ENCODE results near the gene TSC2.
"Not testable (repeated sequence)": the region's sequence is repeated elsewhere in the genome, so short reads cannot be mapped to it uniquely, and the experiment has no call there.

Gene TSC2

DNA sequence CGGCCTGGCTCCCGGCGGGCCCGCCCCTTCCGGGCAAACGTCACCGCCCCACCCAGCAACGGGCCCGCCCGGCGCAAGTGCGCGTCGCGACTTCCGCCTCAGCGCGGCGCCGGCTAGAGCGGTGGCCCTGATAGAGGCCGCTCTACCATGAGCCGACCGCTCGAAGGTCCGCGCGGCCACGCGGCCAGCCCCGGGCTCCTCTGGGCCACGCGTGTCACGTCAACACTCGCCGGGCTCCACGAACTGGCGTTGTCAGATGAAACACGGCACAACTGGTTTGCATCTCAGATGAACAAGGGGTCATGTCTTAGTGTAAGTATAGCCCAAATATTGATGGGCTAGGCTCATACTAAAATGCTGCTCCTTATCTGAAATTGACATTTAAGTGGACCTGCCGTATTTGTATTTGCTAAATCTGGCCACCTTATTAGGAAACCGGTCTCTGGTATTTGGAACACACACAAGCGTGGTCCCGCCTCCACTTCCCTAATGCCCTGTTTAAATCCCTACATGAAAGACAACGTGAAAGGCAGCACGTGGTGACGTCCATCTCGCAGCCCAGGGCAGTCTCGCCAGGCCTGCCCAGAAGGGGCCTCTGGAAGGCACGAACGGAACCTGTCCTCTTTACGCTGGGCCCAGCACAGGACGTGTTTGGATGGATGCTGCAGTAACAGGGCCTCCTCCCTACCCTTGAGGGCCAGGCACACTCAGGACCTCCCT lies 37.8 kb upstream of the TSC2 start, which contains the start of gene ZNF598:
Gene ZNF598 (minus strand): TSS at position 31 of the 720 bp plus-strand sequence.
- DNase-seq: peak; percentile 84 to 92

DNA sequence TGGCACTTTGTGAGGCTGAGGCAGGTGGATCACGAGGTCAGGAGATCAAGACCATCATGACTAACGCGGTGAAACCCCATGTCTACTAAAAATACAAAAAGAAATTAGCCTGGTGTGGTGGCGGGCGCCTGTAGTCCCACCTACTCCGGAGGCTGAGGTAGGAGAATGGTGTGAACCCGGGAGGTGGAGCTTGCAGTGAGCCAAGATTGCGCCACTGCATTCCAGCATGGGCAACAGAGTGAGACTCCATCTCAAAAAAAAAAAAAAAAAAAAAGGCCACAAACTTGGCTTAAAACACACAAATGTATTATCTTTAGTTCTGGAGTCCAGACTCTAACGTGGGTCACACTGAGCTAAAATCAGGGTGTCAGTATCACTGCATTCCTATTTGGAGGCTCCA lies 36.1 kb upstream of the TSC2 start:
- not testable (repeated sequence) for DNase-seq

DNA sequence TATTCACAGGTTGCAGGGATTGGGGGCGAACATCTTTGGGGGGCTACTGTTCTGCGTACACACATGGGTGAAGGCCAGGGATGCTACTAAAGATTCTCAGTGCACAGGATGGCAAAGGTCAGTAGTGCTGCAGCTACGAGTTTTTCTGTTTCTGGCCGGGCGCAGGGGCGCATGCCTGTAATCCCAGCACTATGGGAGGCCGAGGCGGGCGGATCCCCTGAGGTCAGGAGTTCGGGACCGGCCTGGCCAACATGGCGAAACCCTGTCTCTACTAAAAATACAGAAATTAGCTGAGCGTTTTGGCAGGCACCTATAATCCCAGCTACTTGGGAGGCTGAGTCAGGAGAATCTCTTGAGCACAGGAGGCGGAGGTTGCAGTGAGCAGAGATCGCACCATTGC lies 34.3 kb upstream of the TSC2 start:
- DNase-seq: no peak

DNA sequence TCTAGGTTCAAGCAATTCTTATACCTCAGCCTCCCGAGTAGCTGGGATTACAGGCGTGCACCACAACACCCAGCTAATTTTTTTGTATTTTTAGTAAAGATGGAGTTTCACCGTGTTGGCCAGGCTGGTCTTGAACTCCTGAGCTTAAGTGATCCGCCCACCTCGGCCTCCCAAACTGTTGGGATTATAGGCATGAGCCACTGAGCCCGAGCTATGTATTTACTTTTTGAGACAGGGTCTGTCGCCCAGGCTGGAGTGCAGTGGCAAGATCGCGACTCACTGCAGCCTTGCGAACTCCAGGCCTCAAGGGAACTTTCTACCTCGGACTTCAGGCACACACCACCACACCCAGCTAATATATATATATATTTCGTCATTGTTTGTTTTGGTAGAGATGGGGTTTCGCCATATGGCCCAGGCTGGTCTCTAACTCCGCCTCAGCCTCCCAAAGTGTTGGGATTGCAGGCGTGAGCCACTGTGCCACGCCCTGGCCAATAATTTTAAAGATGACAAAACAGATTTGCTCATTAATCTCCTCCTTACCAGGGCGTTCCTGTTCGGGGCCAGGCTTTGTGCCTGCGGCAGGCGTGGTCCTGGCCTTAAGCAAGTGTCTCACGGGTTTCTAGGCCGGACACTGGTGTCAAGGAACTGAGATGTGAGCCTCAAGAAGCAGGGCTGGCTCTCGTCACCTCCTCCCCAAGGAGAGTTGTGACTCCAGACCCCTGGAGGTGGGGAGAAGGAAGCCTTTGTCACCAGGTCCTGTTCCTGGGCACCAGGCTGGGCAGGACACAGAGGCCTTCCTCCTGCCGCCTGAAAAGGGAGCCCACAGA lies 32.5 kb upstream of the TSC2 start:
- DNase-seq: peak; percentile 79 to 93

DNA sequence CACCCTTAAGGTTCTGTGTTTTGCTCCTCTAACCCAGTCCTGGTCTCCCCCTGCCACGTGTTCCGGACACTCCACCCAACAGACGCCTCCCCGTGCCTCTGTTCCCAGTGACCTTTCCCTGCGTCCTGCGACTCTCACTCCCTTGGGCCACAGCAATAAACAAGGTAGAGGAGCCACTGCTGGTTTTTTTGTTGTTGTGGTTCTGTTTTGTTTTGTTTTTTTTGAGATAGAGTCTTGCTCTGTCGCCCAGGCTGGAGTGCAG lies 31.9 kb upstream of the TSC2 start:
- DNase-seq: no peak

DNA sequence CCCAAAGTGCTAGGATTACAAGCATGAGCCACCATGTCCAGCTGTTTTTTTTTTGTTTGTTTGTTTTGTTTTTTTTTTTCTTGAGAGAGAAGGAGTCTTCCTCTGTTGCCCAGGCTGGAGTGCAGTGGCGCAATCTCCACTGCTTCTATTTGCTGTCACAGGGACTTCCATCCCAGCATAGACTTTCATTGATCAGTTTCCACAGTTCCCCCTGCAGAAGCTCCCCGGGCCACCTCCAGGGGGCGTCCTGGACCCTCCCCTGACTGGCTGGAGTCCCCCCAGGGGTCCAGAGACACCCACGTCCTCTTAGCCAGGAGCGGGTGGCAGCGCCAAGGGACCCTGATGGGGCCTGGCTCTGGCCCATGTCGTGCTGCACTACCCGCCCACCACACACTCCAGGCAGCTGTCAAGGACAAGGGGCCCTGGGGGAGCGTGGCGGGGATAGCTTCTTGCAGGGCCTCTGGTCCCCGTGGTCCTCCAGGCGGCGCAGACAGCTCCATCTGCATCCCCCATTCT lies 31.3 kb upstream of the TSC2 start:
- no peak for DNase-seq

DNA sequence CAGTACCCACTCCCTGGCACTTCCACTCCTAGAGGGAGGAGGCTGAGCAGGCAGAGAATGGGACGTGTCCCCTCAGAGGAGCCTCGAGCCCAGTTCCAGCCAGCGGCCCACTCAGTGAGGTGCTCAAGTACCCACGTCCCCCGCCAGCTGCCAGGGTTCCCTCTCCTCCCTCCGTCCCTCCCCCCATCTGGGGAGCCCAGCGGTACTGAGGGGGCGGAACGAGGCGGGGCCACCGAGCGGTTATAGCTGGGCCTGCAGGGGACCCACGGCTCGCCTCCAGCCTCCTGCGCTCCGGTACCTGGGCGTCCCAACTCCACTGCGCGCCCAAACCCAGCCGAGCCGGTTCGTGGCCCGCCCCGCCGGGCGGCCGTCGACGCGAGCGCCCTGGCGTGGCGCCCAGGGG lies 28.3 kb upstream of the TSC2 start, which contains the start of gene NPW:
Gene NPW (plus strand): TSS at position 268 of the 403 bp plus-strand sequence.
- DNase-seq: no peak

DNA sequence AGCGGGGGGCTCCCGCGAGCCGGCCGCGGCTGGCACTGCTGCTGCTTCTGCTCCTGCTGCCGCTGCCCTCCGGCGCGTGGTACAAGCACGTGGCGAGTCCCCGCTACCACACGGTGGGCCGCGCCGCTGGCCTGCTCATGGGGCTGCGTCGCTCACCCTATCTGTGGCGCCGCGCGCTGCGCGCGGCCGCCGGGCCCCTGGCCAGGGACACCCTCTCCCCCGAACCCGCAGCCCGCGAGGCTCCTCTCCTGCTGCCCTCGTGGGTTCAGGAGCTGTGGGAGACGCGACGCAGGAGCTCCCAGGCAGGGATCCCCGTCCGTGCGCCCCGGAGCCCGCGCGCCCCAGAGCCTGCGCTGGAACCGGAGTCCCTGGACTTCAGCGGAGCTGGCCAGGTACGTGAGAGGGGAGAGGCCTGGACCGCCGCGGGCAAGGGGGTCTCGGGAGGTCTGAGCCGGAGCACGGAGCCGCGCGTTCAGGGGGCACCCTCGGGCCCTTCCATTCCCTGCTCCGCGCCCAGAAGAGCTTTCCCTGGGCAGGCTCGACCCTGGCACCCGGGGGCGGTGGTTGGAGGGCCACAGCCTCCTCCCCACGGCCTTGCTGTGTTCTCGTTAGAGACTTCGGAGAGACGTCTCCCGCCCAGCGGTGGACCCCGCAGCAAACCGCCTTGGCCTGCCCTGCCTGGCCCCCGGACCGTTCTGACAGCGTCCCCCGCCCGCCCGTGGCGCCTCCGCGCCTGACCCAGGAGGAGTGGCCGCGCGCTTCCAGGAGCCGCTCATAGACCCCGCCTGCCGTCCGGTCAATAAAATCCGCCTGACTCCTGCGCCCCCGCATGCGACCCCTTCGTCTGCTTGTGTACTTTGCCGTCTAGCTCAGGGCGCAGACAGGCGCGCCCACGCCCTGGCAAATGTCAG lies 27.6 kb upstream of the TSC2 start:
- peak in 1 of 2 donors; percentile 4 for DNase-seq

DNA sequence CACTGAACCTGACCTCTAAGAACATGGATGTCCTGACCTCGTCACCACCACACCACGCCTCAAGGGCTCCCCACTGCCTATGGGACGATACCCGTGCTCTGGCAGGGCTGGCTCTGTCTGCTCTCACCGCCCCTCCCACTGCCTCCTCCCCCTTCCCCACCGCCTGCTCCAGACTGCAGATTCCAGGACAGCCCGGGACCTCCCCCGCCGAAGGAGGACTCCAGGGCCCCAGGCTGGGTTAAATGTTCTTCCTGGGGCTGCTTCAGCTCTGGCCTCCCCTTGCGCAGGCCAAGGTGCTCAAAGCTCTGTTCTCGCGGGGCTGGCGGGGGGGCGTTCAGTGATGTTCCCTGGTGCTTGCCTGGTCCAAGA lies 25.1 kb upstream of the TSC2 start:
- DNase-seq: peak in 1 of 2 donors; percentile 30

DNA sequence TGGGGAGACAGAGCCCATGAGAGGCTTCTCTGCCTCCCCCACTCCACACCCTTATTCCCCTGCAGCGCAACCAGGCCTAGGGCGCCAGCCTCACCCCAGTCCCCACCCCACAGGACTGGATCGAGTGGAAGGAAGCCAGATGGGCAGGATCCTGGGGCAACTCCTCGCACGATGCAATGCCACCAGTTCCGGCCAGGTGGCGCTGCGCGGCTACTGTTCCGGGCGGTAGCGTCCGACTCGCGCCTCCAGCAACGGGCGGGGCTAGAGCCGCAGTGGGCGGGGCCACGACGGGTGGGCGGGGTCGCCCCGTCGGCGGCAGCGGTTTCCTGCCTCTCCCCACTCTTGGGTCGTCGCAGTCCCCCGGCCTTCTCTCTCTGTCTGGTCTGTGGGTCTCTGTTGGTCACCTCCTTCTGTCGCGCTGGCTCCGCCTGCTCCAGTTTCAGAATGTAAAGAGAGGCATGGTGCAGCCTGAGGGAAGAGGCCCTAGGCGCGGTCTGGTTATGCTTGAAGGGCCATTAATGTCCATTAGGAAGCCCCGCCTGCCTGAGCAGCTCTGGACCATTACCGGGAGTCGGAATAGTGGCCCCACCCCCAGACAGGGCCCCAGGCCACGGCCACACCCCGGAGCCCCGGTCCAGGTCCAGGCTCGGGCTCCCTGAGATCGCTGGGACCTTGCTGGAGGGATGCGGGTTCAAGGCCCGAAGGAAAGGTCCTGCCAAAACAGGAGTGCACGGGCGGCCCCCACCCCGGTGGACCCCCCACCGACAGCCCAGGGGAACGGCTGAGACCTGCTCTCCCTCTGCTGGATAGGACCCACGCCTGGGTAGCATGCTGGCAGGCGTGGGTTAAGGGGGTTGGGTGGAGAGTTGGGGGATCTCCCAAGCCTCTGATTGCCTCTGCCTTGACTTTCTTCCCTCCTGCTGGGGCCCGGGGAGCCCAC lies 24.4 kb upstream of the TSC2 start:
- DNase-seq: peak; percentile 92 to 93

DNA sequence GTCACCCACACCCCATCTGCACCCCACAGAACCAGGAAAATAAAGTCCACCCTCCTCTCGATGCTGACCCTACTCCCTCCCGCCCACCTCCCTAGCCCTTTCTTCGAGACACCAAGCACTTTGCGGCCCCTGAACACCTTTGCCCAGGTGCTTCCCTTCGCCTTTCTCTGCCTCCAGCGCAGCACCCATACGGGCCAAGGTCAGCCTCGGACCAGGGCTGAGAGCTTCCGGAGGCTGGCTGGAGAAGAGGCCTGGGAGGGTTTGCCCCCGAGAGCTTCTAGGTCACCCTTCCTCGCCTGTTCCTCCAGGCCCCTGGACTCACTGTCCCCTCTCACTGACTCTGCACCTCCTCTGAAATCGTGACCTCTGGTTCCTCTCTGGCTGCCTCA lies 23.8 kb upstream of the TSC2 start:
- DNase-seq: no peak

DNA sequence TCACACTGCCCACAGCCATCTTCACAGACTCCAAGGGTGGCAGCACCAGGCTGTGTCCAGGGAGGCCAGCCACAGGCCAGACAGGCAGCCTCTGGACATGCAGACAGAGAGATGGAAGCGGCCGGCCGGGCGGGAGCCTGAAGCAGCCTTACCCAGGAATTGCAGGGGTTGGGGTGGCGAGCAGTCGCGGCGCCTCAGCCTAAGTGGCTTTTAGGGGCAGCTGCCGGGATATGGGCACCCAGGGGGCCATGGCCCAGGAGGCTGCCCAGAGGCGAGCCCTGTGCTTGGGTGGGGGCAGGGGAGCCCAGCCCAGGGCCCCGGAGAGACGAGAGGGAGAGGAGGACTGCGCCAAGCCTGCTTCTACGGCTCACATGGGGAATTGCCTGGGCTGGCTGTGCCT lies 22.5 kb upstream of the TSC2 start:
- DNase-seq: no peak

DNA sequence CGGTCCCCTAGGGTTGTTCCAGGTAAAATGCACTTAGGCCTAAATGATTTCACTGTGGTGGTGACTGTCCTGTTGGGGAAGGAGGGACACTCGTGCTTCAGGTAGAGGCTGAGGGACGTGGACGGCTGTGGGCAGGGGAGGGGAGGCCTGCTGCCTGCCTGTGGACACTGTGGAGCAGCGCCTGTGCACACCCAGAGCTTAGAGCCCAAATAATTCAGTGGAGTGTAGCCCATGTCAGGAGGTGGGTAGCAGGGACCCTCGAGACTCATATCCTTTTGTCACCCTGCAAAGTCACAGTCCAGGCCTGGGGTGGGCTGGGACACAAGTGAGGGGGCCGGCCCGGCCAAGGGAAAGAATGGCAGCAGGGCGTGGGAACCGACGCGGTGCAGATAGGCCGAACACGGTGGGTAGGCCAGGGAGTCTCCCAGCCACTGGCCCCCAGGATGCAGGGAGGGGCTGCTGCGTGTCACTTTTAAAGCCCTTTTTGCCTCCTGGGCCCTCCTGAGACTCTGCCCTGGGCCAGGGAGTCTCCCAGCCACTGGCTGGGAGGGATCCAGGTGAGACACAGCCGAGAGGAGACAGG lies 21.8 kb upstream of the TSC2 start:
- DNase-seq: no peak

DNA sequence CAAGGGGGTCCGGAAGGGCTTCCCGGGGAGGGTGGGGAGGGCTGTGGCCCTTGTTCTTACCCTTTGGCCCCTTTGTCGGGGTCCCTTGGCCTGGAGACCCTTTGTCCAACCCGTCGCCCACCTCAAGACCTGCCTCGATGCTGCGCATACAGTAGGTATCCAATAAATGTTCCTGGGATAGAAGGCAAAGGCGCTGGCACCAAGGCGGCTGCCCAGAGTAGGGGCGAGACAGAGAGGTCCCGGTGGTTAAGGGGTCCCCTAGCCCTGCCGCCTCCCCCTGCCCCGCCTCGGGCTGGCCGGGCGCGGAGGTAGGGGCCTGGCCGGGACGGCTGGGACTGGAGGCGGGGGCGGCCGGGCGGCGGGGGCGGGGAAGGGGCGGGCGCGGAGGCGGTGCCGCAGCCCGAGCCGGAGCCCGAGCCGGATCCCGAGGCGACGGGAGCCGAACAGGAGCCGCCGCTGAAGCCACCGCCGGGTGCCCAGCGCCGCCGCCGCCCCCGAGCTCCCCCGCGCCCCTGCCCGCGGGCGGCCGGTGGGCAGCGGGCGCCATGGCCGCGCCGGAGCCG lies 21.2 kb upstream of the TSC2 start, which contains the start of gene NHERF2:
Gene NHERF2 (plus strand): TSS at position 442 of the 563 bp plus-strand sequence. CDS start 104 bp downstream, at position 546.
- DNase-seq: no peak

DNA sequence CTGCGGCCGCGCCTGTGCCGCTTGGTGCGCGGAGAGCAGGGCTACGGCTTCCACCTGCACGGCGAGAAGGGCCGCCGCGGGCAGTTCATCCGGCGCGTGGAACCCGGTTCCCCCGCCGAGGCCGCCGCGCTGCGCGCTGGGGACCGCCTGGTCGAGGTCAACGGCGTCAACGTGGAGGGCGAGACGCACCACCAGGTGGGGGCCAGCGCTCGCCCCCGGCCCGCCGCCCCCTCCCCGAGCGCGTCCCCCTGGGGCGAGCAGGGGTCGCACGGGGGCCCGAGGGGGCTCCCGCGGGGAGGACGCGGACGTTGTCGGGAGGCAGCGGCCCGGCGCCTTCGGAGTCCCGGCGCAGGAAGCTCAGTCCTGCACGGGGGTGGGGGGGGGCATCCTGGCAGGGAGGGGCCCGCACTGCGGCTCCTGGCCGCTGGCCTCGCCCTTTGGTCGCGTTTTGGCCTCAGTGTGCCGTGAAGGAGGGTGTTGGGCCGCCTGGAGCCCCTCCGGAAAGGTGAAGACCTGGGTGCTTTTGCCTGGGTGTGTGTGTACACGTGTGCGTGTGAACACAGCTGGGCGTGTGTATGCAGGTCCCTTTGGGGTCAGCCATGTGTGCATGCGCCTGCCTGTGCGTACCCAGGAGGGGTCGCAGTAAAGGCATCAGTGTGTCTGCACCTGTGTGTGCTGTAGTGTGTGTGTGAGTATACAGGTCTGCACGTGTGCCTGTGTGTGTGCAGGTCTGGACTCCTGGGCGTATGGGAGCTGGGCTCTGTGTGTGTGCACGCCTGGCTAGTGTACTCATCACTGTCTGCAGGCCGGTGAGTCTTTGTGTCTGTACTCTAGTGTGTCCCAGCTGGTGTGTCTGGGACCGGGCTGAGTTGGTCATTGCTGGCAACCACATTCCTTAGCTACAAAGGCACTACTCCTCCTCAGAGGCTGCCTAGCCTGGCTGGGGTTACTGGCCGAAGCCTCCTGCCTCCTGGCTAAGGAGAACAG lies 20.5 kb upstream of the TSC2 start:
- peak in 1 of 2 donors; percentile 6 for DNase-seq

DNA sequence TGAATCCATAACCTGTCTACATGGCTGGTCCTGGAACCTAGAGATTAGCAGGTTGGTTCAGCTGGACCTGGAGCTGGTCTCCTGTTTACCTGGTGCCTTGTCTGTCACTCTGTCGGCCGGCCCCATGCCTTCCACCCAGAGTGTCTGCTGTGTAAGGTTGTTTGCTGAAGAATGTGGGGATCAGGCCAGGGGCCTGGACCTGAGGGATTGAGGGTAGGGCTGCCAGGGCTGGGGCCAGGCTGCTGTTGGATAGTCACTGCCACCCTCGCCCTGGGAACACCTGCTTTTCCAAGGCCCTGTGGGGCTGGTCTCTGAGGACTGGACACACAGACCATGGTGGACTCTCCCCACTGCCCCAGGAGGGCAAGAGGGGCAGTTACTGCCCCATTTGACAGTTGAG lies 19.6 kb upstream of the TSC2 start:
- DNase-seq: no peak

DNA sequence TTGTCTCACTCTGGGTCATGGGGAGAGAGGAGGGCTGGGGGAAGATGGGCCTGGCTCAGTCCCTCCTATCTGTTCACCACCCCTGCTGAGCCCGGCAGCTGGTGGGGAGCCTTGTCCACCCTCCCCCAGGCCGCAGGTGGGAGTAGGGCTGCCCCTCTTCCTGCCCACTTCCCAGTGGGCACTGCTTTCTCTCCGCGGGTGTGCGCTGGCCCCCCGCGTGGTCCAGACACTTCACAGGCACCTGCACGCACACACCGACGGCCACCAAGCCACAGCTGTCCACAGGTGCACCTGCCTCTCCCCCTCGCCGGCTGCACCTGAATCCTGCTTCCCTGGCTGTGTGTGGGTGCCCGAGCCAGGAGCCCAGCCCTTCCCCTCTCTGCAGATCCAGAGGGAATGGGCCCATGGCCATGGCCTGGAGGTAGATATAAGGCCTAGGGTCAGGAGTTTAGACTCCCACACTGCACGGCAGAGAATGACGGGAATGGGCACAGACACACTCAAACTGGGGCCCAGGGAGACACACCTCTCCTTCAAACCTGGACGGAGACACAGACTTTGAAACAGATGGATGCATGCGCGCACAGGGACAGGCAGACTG lies 19.1 kb upstream of the TSC2 start:
- DNase-seq: no peak

DNA sequence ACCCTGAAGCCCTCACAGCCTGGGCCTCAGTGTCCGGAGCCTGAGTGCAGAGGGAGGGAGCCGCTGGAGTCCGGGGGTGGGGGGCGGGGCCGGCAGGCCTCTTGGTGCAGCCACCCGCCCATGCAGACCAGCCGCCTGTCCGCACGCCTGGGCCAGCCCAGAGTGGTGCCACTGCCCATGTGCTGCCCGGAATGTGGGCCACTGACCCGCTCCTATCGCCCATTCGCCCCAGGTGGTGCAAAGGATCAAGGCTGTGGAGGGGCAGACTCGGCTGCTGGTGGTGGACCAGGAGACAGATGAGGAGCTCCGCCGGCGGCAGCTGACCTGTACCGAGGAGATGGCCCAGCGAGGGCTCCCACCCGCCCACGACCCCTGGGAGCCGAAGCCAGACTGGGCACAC lies 18.4 kb upstream of the TSC2 start:
- DNase-seq: no peak

DNA sequence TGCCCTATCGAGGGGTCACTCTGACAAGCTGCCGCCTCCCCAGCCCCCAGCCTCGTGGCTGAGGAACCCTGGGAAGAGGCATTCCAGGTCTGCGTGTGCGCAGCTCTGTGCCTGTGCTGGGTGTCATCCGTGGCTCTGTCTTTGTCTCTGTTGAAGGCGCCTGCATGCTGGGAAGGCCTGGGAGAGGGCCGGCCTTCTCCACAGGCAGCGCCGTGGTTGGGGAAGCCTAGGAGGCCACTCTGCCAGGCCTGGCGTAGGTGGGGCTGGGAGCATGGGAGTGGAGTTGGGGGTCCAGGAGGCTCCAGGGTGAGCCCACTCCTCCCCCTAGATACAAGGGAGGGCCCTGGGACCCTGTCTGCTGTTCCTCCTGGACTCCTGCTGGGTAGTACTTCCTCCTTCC lies 17.7 kb upstream of the TSC2 start:
- DNase-seq: no peak
